Mucosa of stomach (tissue), 1 donor: ENCODE data around the gene HCK.

Source experiments
- H3K27me3 ChIP-seq: one replicate; pipeline ENCODE4 v1.7.0; 2013; ENCODE audit warnings: mild to moderate bottlenecking, low read length; ENCODE audit not compliant: control insufficient read depth, insufficient read depth
- H3K36me3 ChIP-seq: one replicate; pipeline ENCODE4 v1.7.0; 2013; ENCODE audit warnings: low read length; ENCODE audit not compliant: control insufficient read depth, insufficient read depth
- H3K4me1 ChIP-seq: one replicate; pipeline ENCODE4 v1.7.0; 2013; ENCODE audit warnings: mild to moderate bottlenecking, low read length; ENCODE audit not compliant: control insufficient read depth, insufficient read depth
- H3K4me3 ChIP-seq: one replicate; pipeline ENCODE4 v1.7.0; 2013; ENCODE audit warnings: low read length
- H3K9ac ChIP-seq: one replicate; pipeline ENCODE4 v1.7.0; 2013; ENCODE audit warnings: mild to moderate bottlenecking, low read length, moderate library complexity
- H3K9me3 ChIP-seq: one replicate; pipeline ENCODE4 v1.7.0; 2013; ENCODE audit warnings: mild to moderate bottlenecking, low read length, moderate library complexity; ENCODE audit not compliant: control insufficient read depth
- donor health status: Pancreatic carcinoma.

The HCK gene

GRCh38 chr20:32088759-32089158 lies 36.7 kb downstream of the HCK start:
- no peak overlapping the region for H3K9ac ChIP-seq
- no peak overlapping the region for H3K4me3 ChIP-seq
- peaks cover 4% of the 10 kb centered on the region for H3K27me3 ChIP-seq
- no peaks in the 10 kb centered on the region for H3K4me1 ChIP-seq
- no peaks in the 10 kb centered on the region for H3K9me3 ChIP-seq
- H3K36me3 ChIP-seq: no peaks in the 10 kb centered on the region

GRCh38 chr20:32089637-32090362 lies 37.8 kb downstream of the HCK start:
- H3K4me1 ChIP-seq: no peaks in the 10 kb centered on the region
- no peaks in the 10 kb centered on the region for H3K9me3 ChIP-seq
- no peaks in the 10 kb centered on the region for H3K36me3 ChIP-seq
- no peak overlapping the region for H3K4me3 ChIP-seq
- H3K9ac ChIP-seq: no peak overlapping the region
- peaks cover 11% of the 10 kb centered on the region for H3K27me3 ChIP-seq

DNA sequence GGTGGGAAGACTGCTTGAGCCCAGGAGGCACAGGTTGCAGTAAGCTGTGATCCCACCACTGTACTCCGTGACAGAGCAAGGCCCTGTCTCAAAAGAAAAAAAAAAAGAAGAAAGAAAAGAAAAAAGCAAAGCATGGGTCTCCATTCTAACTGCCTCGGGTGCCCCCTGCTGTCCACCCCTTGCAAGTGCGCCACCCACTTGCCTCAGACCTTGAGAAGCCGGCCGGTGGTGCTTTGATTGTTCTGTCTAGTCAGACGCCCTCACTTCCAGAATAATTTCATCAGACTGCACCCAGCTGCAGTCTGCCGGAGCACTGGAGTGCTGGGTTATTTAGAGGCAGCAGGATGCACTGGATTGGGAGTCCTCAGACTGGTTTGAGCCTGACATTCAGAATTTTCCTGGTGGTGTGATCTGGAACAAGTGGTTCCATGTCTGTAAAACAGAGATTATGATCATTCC lies 39.9 kb downstream of the HCK start:
- H3K4me1 ChIP-seq: no peaks in the 10 kb centered on the region
- H3K27me3 ChIP-seq: peaks cover 11% of the 10 kb centered on the region
- H3K9me3 ChIP-seq: no peaks in the 10 kb centered on the region
- H3K4me3 ChIP-seq: no peak overlapping the region
- no peaks in the 10 kb centered on the region for H3K36me3 ChIP-seq
- no peak overlapping the region for H3K9ac ChIP-seq

DNA sequence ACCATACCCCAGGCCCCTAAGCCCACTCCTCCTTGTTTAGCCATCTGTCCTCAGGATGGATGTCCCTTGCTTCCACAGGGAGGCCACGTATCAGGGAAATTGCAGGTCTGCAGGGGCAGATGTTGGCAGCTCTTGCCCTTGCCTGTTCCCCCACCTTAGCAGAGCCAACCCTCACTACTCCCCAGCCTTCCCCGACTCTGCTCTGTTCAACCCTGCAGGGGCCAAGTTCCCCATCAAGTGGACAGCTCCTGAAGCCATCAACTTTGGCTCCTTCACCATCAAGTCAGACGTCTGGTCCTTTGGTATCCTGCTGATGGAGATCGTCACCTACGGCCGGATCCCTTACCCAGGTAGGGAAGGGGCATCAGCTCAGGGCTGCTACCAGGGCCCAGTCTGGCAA lies 46.7 kb downstream of the HCK start:
- Histone ChIP-seq H3K4me1 (no peaks in the 10 kb centered on the region), H3K9me3 (no peaks in the 10 kb centered on the region), H3K27me3 (peaks cover 6% of the 10 kb centered on the region), H3K36me3 (no peaks in the 10 kb centered on the region), H3K4me3 (no peak overlapping the region), H3K9ac (no peak overlapping the region)

- Histone ChIP-seq H3K36me3 (no peaks in the 10 kb centered on the region), H3K4me3 (peak overlapping the region; percentile 94), H3K4me1 (peaks cover 32% of the 10 kb centered on the region), H3K9me3 (no peaks in the 10 kb centered on the region), H3K9ac (peak overlapping the region; percentile 98), H3K27me3 (no peaks in the 10 kb centered on the region)
These were observed 56.9 kb downstream of the HCK start for GRCh38 chr20:32108814-32109391.

DNA sequence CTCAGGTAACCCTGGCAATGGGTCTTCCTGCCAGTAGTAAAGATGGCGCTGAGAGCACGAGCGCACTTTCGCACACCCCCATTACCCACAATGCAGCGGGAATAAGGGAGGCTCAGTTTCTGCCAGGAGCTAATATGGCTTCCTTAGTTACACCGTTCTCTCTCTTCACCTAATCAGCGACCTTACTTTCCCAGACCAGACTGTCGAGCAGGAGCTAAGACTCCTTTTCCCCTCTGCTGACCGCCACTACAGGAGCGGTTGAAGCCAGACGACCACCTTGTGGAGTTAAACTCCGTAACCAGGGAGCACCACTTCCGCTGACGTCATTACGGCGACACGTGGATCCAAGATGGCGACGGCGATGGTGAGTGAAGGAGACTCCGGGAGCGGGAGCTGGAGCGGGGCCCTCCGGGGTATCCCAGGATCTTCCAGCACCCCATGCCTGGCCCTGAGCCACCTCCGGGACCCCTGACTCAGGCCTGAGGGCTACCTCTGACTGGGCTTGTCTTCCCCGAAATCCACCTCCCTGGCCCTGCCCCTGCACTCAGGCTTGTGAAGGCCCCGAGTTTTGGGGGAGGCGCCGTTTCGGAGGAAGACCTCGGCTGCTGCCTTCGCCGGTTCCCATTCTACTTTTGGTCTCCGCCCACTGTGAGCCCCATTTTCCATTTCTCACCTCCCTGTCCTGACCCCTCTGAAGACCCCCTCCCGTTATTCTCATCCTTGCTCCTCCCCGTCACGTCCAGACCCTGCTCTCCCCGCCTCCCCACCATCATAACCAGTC lies 57.5 kb downstream of the HCK start, which contains the start of gene TM9SF4:
Gene TM9SF4, plus strand, starts transcription at position 323 of the 781 bp plus-strand sequence. Its CDS starts 27 bp downstream, at position 350.
- Histone ChIP-seq H3K9me3 (no peaks in the 10 kb centered on the region), H3K4me3 (peak within 1 kb of the TSS; percentile 94), H3K4me1 (peaks cover 39% of the 10 kb centered on the region), H3K27me3 (no peaks in the 10 kb centered on the region), H3K36me3 (no peaks in the 10 kb centered on the region), H3K9ac (peak within 1 kb of the TSS; percentile 98)

GRCh38 chr20:32110173-32110704 lies 58.2 kb downstream of the HCK start:
- Histone ChIP-seq H3K36me3 (no peaks in the 10 kb centered on the region), H3K4me3 (peak overlapping the region; percentile 94), H3K9ac (peak overlapping the region; percentile 98), H3K9me3 (no peaks in the 10 kb centered on the region), H3K4me1 (peaks cover 40% of the 10 kb centered on the region), H3K27me3 (no peaks in the 10 kb centered on the region)

- Histone ChIP-seq H3K9ac (peak overlapping the region; percentile 98), H3K4me1 (peaks cover 40% of the 10 kb centered on the region), H3K9me3 (no peaks in the 10 kb centered on the region), H3K4me3 (peak overlapping the region; percentile 94), H3K27me3 (no peaks in the 10 kb centered on the region), H3K36me3 (no peaks in the 10 kb centered on the region)
These were observed 58.7 kb downstream of the HCK start for GRCh38 chr20:32110727-32111126.

GRCh38 chr20:32111156-32111686 lies 59.2 kb downstream of the HCK start:
- Histone ChIP-seq H3K4me1 (peaks cover 40% of the 10 kb centered on the region), H3K27me3 (no peaks in the 10 kb centered on the region), H3K9me3 (no peaks in the 10 kb centered on the region), H3K9ac (no peak overlapping the region), H3K36me3 (no peaks in the 10 kb centered on the region), H3K4me3 (peak overlapping the region; percentile 94)

DNA sequence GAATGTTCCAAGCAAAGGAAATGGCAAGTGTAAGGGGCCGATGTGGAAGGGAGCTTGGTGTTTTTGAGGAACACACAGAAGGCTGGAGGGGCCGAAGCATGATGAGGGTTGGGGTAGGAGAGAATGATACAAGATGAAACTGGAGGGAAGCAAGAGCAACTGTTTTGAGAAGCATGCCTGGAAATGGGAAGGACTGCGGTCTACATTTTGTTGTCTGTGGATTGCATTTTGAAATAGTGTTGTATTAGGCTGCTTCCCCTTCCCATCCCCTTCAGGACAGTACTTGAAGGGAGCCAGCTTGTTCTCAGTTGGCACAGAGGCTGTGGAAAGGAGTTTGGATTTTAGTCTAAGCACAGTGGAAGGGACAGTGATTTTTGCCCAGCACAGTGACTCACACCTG lies 59.7 kb downstream of the HCK start:
- no peak overlapping the region for H3K4me3 ChIP-seq
- no peaks in the 10 kb centered on the region for H3K9me3 ChIP-seq
- peaks cover 40% of the 10 kb centered on the region for H3K4me1 ChIP-seq
- H3K9ac ChIP-seq: no peak overlapping the region
- no peaks in the 10 kb centered on the region for H3K27me3 ChIP-seq
- H3K36me3 ChIP-seq: no peaks in the 10 kb centered on the region

DNA sequence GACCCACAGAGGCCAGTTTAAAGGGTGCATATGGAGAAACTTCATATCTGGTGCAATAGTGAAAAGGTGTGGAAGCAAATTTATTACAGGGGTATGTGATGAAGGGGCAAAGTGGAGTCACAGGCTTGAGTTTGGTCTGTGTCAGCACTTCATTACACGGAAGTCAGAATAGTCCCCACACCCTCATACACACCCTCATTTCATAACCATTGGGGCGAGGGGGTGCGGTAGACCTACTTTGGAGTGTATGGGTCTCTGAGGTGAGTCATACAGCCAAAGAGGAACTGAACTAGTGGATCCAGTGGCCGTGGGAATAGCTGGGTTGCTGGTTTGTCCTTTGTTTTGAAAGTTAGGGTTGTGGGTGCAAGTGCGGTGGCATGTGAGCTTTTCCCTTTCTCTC lies 60.8 kb downstream of the HCK start:
- no peaks in the 10 kb centered on the region for H3K36me3 ChIP-seq
- H3K9ac ChIP-seq: no peak overlapping the region
- H3K4me3 ChIP-seq: no peak overlapping the region
- H3K27me3 ChIP-seq: no peaks in the 10 kb centered on the region
- no peaks in the 10 kb centered on the region for H3K9me3 ChIP-seq
- H3K4me1 ChIP-seq: peaks cover 40% of the 10 kb centered on the region
